ENCODE results near the gene OR52E6. TPM values are rescaled to one million over a fixed set of nuclear protein-coding genes. Genes with fewer than 3 reads are reported as not detected.

OR52E6 gene
- not detected in 2 replicates for total RNA-seq (2014; rRNA removed; shearing (Covaris generic))

GRCh38 chr11:5841797-5842196 is at the start of gene OR52E6:
OR52E6 (minus strand) TSS chr11:5841897; CDS start chr11:5841897, 0 bp downstream.

GRCh38 chr11:5880329-5880728 is 38.6 kb upstream of the OR52E6 start, which contains the start of gene OR52E4:
OR52E4 (plus strand) TSS chr11:5880629; CDS start chr11:5884293, 3,664 bp downstream.

GRCh38 chr11:5857590-5857989 is 15.9 kb upstream of the OR52E6 start, which contains the start of gene OR52E8:
OR52E8 (minus strand) TSS chr11:5857690; CDS start chr11:5857690, 0 bp downstream.

GRCh38 chr11:5808500-5809121 is 33.1 kb downstream of the OR52E6 start, which contains the start of gene OR52N2:
OR52N2 (plus strand) TSS chr11:5808924; CDS start chr11:5820336, 11,412 bp downstream.

GRCh38 chr11:5791165-5791564 is 50.5 kb downstream of the OR52E6 start, which contains the start of gene OR52N1:
OR52N1 (minus strand) TSS chr11:5791265; CDS start chr11:5788816, 2,449 bp downstream.

Other genes starting within 250 kb of the OR52E6 start
- gene TRIM6, start 245.3 kb downstream of the OR52E6 start, total RNA-seq (2014; rRNA removed; shearing (Covaris generic)) = 1.9 and 3.4 TPM in 2 replicates
- 2.4 and 5.0 TPM in 2 replicates for gene TRIM34, start 216.9 kb downstream of the OR52E6 start, total RNA-seq (2014; rRNA removed; shearing (Covaris generic))
- 9.8 and 11.9 TPM in 2 replicates for gene TRIM5, start 156.8 kb downstream of the OR52E6 start, total RNA-seq (2014; rRNA removed; shearing (Covaris generic))
- gene TRIM22, start 152.1 kb downstream of the OR52E6 start, total RNA-seq (2014; rRNA removed; shearing (Covaris generic)) = 1.3 and 1.7 TPM in 2 replicates
- gene OR56B1, start 105.4 kb downstream of the OR52E6 start, total RNA-seq (2014; rRNA removed; shearing (Covaris generic)) = not detected in 2 replicates
- not detected in 2 replicates for gene OR52N4, start 87.7 kb downstream of the OR52E6 start, total RNA-seq (2014; rRNA removed; shearing (Covaris generic))
- gene OR52N5, start 58.5 kb downstream of the OR52E6 start, total RNA-seq (2014; rRNA removed; shearing (Covaris generic)) = not detected in 2 replicates
- gene OR52N1, start 50.6 kb downstream of the OR52E6 start, total RNA-seq (2014; rRNA removed; shearing (Covaris generic)) = not detected in 2 replicates
- not detected in 2 replicates for gene OR52N2, start 33.0 kb downstream of the OR52E6 start, total RNA-seq (2014; rRNA removed; shearing (Covaris generic))
- gene OR52E8, start 15.8 kb upstream of the OR52E6 start, total RNA-seq (2014; rRNA removed; shearing (Covaris generic)) = not detected in 2 replicates
- gene OR52E4, start 38.7 kb upstream of the OR52E6 start, total RNA-seq (2014; rRNA removed; shearing (Covaris generic)) = not detected in 2 replicates
- not detected in 2 replicates for gene OR52E5, start 51.3 kb upstream of the OR52E6 start, total RNA-seq (2014; rRNA removed; shearing (Covaris generic))
- not detected in 2 replicates for gene OR56A3, start 100.4 kb upstream of the OR52E6 start, total RNA-seq (2014; rRNA removed; shearing (Covaris generic))
- gene OR56A5, start 126.6 kb upstream of the OR52E6 start, total RNA-seq (2014; rRNA removed; shearing (Covaris generic)) = not detected in 2 replicates
- gene OR52L1, start 145.1 kb upstream of the OR52E6 start, total RNA-seq (2014; rRNA removed; shearing (Covaris generic)) = not detected in 2 replicates
- not detected in 2 replicates for gene OR56A4, start 165.0 kb upstream of the OR52E6 start, total RNA-seq (2014; rRNA removed; shearing (Covaris generic))
- gene OR56A1, start 188.9 kb upstream of the OR52E6 start, total RNA-seq (2014; rRNA removed; shearing (Covaris generic)) = not detected in 2 replicates